GM19452 (cell line): ENCODE data around the gene GLOD5.

Experiments
- ATAC-seq: cut with Tn5 transposase; IDR thresholded peaks from one replicate; pipeline ENCODE4 v1.9.1; 2021; ENCODE audit not compliant: unreplicated experiment

The GLOD5 gene

DNA sequence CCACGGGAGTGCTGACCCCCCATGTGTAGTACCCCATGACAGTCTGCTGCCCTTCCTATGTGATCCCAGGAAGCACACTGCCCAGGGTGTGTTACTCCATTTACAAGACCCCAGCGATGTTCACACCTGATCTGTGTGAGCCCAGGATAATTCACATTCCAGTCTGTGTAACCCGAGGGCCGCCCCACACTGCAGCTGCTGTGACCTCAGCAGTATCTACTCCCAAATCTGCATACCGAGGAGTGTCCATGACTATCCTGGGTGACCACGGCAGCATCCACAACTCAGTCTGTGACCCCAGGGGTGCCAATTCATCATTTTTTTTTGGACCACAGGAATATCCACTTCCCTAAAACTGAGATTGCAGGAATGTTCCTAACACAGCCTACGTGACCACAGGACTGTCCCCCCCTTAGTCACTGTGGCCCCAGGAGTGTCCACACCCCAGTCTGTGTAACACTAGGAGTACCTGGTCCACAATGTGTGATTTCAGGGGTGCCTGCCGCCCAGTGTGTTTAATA, 7.8 kb upstream of the GLOD5 start:
- no peak for ATAC-seq

DNA sequence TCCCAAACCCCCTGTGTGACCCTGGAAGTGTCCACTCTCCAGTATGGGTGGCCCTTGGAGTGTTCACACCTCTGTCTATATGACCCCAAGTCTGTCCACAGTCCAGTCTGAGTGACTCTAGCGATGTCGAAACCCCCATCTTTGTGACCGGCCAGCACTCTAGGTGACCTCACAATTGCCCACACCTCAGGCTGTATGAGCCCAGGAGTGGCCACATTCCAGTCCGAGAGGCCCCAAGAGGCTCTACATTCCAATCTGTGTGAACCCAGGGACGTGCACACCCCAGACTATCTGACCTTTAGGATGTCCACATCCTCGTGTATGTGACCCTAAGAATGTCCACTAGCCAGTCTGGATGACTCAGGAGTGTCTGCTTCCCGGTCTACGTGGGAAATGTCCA, 7.3 kb upstream of the GLOD5 start:
- ATAC-seq: no peak

DNA sequence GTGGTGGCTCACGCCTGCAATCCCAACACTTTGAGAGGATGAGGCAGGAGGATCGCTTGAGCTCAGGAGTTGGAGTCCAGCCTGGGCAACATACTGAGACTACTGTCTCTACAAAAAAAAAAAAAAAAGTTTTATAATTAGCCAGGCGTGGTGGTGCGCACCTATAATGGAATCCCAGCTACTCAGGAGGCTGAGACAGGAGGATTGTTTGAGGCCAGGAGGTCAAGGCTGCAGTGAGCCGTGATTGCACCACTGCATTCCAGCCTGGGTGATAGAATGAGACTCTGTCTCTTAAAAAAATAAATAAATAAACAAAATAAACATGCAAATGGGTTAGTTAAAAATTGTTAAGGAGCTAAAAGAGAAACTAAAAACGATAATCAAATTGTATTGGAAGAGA, 7.7 kb downstream of the GLOD5 start:
- no peak for ATAC-seq

DNA sequence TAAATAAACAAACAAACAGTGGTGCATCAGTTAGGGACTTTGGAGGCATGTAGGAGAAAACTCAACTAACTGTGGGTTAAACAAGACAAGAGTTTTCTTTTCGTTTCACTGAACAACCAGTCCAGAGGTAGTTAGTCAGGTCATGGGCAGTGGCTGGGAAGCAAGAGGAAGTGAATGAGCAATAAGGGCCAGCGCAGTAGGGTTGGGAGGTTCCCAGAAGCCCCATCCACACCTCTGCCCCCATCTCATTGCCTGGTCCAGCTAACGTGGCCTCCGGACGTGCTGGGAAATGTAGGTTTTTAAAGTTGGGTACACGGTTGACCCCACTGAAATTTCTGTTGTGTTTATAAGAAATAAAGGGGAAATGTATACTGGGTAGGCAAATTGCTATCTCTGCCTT, 8.7 kb downstream of the GLOD5 start:
- no peak for ATAC-seq

DNA sequence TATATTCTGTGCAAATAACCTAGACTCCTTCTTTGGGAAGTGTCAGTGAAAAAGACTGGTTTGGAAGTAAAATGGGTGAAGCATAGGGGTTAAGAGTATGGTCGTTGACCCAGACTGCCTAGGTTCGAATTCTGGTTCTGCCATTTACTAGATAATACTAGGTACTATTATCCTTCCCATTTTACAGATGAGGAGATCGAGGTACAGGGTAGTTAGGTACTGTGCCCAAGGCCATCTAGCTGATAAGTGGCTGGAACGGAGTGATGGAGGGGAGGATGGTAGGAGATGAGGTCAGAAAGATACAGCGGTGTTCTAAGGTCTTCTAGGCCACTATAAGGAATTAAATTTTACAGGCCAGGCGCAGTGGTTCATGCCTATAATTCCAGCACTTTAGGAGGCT, 11.1 kb downstream of the GLOD5 start:
- no peak for ATAC-seq

DNA sequence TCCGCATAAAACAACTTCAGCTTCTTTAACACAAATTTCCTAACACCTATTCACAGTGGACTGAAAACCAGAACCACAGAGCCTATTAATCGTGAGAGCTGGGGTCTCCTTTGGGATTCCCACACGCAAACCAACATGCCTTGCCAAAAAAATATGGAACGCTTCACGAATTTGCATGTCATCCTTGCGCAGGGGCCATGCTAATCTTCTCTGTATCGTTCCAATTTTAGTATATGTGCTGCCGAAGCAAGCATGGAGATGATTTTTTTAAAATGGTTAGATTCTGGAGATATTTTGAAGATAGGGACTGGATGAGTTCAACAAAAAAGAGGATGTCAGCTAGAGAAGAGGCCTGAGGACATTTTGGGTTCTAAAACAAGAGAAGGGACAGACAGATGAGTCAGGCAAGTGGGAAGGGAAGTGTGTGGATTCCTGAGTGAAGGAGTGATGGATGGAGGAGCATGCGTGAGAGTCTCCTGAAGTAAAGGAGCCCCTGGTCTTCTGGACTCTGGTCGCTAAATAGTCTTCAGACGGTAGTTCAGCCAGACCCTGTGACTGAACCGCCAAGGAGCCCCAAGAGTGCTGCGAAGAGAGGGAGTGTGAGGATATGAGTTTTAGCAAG, 15.4 kb downstream of the GLOD5 start:
- ATAC-seq: no peak

DNA sequence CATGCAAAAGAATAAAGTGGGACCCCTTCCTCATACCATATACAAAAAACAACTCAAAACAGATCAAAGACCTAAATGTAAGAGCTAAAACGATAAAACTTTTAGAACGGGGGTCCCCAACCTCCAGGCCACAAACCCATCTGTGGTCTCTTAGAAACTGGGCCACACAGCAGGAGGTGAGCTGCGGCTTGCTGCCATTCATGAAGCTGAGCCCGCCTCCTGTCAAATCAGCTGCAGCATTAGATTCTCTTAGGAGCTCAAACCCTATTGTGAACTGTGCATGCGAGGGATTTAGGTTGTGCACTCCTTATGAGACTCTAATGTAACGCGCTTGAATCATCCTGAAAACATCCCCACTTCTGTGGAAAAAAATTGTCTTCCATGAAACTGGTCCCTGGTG, 17.9 kb downstream of the GLOD5 start:
- no peak for ATAC-seq

DNA sequence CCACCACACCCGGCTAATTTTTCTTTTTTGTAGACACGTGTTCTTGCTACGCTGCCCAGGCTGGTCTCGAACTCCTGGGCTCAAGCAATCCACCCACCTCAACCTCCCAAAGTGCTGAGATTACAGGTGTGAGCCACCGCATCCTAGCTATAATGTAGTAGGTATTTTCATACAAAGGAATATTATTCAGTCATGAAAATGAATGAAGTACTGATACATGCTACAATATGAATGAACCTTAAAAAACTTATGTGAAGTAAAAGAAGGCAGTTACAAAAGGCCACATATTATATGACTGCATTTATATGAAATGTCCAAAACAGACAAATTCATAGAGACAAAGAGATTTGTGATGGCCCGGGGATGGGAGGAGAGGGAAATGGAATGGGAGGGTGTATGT, 20.2 kb downstream of the GLOD5 start:
- ATAC-seq: no peak

DNA sequence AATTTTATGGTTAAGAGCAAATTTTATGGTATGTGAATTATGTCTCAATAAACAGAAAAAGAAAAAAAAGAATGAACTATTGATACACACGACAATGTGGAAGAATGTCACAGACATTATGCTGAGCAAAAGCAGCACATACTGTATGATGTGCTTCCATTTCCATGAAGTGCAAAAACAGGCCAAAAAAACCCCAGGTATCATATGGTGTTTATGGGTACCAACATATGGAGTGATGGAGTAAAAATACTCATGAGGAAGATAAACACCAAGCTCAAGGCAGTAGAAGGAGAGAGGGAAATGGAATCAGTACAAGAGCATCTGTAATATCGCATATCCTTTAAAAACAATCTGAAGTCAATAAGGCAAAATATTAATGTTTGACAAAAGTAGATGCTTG, 20.7 kb downstream of the GLOD5 start:
- no peak for ATAC-seq

DNA sequence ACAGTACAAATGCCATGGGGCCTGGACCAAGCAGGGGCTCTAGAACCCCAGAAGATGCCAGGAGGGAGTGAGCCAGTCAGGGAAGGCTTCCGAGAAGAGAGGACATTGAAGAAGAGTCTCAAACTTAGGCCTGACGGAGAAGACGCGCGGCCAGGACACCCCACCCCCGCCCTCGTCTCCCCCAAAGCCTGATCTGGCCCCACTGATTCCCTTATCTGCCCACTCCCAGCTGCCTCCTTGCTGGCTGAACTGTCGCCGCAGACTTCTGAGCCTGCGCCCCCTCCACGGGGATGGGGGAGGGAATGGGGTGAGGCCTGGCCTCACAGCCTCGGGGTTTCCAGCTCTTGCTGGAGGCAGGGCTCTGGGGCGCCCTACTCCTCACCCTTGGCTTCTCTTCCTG, 21.2 kb downstream of the GLOD5 start:
- no peak for ATAC-seq

DNA sequence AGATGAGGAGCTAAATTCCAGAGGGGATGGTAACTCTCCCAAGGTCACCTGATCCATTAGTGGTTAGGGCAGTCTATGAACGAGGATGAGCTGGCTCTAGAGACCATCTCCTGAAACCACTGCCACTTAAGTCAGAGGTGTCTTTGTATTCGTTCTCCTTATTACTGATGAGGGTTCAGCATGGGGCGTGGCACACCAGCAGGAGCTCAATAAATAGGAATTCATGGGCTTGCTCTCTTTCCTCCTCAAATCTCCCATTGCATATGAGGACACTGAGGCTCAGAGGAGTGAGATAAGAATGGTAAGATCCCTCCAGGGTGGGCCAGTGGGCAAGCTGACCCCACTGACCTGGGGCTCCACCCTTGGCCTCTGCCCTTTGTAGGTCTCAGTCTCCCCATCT, 23.2 kb downstream of the GLOD5 start:
- no peak for ATAC-seq

DNA sequence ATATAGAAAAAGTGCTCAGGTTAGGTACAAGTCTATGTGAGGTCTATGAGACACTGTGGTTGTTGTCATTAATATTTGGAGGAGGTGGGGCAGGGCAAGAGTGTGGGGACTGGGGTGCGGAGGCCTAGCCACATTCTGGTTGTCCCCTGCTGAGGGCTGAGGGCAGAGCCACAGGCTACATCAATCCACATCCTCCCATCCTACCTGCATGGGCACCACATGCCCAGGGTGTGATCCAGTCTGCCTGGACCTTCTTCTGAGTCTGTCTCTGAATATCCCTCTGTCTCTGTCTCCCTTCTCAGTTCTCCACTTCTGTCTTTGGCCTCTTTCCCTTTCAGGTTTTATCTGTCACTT, 23.6 kb downstream of the GLOD5 start:
- ATAC-seq: no peak

DNA sequence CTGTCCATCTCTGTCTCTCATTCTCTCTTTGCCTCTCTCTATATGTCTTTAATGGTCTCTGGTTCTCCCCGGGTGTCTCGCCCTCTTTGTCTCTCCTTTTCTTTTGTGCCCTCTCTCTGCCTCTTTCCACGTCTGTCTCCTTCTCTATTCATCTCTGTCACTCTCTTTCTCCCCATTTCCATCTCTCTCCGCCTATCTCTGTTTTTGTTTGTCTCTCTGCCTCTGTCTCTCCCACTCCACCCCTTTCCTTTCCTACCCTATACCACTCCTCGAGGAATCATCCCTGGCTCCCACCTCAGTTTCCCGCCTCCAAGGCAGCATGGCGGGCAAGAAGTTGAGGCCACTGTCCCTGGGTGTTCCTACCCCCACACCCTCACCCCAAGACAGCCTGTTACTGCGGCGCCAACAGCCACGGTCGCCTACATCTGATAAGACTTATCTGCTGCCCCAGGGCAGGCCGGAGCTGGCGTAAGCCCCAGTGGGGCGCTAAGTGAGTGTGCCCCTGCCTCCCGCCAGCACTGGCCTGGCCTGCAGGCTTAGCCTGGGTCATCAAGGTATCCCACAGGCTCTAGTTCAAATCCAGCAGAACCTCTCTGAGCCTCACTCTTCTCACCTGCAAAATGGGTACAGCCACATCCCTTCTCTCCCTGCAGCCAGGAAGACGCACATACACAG, 24.1 kb downstream of the GLOD5 start:
- no peak for ATAC-seq

DNA sequence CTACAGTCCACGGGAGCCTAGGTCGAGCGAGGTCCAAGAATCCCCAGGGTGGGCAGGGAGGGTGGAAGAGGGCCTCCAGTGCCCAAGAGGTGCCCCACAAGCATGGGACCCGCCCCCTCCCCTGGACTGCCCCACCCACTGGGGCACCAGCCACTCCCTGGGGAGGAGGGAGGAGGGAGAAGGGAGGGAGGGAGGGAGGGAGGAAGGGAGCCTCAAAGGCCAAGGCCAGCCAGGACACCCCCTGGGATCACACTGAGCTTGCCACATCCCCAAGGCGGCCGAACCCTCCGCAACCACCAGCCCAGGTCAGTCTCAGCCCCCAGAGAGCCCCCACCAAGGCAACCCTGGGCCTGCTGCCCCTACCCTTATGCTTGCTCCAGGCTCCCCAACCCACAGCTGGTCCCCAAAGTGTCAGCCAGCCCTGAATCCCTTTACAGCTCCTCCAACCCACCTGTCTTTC, 24.8 kb downstream of the GLOD5 start, which contains the start of gene GATA1:
Gene GATA1, plus strand, starts transcription at position 250 of the 460 bp plus-strand sequence. CDS start 4,520 bp downstream, outside the sequence.
- no peak for ATAC-seq

DNA sequence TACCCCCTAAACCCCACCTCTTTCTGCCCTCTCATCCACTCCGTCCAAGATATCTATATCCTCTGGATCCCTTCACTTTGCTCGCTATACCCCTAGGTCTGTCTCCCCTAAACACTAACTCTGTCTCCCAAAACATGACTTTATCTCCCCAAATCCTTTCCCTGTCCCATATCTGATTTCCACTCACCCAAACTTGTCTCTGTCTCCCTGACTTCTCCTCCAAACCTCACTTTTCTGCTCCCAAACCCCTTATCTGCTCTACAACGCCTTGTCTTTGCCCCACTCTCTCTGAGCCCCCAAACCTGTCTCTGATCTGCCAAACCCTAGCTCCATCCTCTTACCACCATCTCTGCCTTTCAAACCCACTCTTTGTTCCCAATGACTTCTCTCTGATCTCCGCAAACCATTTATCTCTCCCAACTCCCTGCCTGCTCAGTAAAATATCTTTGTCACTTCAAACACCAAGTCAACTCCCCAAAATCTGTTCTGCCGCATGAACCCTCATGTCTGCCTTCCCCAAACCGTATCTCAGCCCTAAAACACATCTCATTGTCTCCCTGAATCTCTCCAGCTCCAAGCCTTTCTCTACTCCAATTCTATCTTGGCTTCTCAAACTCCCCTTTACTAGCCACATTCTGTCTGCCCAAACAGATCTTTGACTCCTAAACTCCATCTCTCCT, 25.4 kb downstream of the GLOD5 start:
- ATAC-seq: no peak

DNA sequence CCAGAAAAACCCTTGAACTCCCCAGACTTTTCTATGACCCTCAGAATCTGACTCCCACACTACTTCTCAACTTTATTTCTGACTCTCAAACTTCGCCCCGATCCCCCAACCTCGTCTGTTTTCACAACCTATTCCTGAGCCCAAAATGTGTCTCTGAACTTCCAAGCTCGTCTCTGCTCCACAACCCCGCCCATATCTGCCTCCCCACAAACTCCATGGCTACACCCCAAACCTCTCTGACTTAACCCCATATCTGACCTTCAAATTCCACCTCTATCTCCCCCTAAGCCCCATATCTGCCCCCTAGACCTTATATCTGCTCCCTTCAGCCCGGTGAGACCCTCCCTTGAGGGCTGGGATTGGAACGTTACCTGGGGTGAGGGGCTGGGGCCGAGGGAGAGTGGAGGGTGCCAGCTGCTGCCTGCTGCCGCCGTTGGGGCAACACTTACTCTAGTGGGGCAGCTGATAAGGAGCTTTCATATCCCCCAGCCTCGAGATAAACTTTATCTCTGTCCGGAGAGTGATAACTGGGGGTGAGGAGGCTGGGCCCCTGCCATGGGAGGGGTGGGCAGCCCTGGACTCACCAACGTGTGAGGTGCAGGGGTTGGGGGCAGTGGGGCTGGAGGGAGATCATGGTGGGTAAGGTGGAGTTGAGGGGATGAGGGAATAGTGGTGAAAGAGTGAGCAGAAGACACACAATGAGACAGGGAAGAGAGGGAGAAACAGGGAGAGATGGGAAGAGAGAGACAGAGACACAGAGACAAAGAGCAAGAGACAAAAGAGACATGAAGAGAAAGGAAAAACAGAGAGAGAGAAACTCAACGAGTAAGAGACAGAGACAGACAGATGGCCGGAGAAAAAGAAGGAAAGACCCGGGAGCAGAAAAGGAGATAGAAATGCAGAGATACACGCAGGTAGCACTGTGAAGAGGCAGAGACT, 26.2 kb downstream of the GLOD5 start:
- ATAC-seq: no peak

DNA sequence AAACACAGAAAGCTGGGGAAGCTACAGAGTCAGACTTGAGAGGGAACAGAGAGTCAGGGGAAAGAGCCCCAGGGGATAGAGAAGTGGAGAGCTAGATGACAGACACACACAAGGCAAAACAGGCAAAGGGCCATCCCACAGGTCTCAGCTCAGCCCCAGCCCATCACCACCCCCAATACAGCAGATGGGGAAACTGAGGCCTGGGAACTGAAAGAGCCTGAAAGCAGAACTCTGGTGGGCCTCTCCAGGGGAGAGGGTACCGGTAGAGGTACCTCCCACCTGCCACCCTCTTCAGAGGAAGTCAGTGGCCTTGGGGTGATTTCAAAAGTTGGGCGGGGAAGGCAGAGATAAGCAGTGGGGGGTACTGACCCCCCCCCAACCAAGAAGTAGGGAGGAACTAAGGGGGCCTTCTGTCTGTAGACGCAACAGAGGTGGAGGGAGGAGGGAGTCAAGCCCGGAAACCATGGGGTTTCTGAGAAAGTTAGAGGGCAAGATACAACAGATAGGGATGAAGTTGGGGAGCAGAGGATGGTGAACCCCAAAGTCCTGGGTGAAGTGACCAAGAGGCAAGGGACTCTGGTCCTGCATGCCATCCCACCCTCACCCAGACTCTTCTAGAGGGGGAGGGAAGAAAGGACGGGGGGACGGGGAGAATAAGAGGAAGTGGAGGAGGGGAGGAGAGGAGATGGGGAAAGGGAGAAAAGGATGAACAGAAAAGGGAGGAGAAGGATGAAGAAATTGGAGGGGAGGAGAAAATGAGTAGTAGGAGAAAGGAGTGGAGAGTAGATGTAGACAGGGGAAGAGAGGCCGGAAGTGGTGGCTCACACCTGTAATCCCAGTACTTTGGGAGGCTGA, 28.0 kb downstream of the GLOD5 start:
- no peak for ATAC-seq

DNA sequence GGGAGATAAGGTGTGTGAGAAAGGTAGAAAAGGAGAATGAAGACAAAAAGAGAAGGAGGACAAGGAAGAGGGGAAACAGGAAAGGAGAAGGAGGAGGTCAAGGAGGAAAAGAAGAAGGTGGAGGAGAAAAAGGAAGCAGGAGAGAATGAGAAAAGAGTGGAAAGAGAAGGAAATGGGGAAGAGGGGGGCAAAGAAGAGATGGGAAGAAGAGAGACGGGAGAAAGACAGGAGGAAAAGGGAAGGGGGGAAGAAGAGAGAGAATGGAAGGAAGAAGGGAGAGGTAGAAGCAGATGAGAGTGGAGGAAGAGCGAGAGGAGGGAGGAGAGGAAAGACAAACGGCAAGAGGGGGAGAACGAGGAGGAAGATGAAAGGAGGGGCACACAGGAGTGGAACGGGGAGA, 28.9 kb downstream of the GLOD5 start:
- no peak for ATAC-seq

DNA sequence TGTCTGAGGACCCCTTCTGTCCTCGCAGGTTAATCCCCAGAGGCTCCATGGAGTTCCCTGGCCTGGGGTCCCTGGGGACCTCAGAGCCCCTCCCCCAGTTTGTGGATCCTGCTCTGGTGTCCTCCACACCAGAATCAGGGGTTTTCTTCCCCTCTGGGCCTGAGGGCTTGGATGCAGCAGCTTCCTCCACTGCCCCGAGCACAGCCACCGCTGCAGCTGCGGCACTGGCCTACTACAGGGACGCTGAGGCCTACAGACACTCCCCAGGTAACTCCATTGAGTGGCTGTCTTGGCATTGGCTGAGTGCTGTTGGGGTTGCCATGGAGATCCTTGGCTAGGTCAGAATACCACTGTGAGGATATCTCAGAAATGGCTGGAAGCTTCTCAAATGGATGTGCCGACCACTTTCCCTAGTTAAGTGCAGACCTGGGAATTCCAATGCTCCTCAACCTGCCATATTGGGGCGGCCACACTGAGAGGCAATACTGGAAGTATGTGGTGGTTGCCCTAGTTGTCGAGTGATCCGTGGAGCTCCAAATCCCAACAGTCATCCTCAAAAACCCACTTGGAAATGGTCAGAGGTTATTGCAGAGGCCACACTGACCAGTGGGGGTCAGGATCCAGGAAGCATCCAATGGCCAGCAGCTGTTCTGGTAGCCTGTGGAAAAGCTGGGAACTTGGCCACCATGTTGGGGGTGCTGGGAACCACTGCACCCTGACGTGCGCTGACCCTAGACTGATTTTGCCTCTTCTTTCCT, 29.7 kb downstream of the GLOD5 start:
- no peak for ATAC-seq
